Muscle of leg (tissue), 11 donors: ENCODE results near the gene NPPA. TPM values are rescaled to one million over a fixed set of nuclear protein-coding genes. Genes with fewer than 3 reads are reported as not detected.
A peak's percentile ranks its signal among the peaks of the same experiment; 100 is the strongest.

Experiments
- DNase-seq: peaks from one replicate; pipeline ENCODE4 v3.0.0; 2013
- H3K27ac ChIP-seq: one replicate; pipeline ENCODE4 v1.5.1; 2013; ENCODE audit warnings: mild to moderate bottlenecking, low read length, control low read depth
- H3K27me3 ChIP-seq: one replicate; pipeline ENCODE4 v1.6.1; 2013; ENCODE audit warnings: low read length; ENCODE audit not compliant: control insufficient read depth, insufficient read depth
- H3K36me3 ChIP-seq: one replicate; pipeline ENCODE4 v1.6.1; 2013; ENCODE audit warnings: low read length; ENCODE audit not compliant: control insufficient read depth, insufficient read depth
- H3K4me1 ChIP-seq: one replicate; pipeline ENCODE4 v1.6.1; 2013; ENCODE audit warnings: low read length; ENCODE audit not compliant: control insufficient read depth, insufficient read depth
- H3K4me3 ChIP-seq: one replicate; pipeline ENCODE4 v1.5.1; 2013; ENCODE audit warnings: low read length, control low read depth
- H3K9me3 ChIP-seq: replicated peaks from 2 replicates; pipeline ENCODE4 v1.6.1; 2013; ENCODE audit warnings: low read depth, low read length; ENCODE audit not compliant: control insufficient read depth
- WGBS: methylation state at CpG from one replicate; pipeline ENCODE4 v1.1.5; 2013; ENCODE audit warnings: missing lambda C conversion rate; ENCODE audit not compliant: insufficient coverage; 5-methylcytosine and 5-hydroxymethylcytosine counted together
- polyA plus RNA-seq, 8 donors: library from polyadenylated mRNA; unstranded; fragments of 120-200 nt; gene quantifications; one replicate each; pipeline versions ENCODE4 v1.2.1 to v1.2.3, GENCODE V29; 2013; ENCODE audit warnings: inconsistent platforms in 1 of 8, low replicate concordance in 1 of 8; ENCODE audit not compliant: insufficient read length in 8 of 8, insufficient read depth in 1 of 8
- total RNA-seq: library from RNA; stranded (reverse); fragments of 120-200 nt; gene quantifications from one replicate; pipeline ENCODE4 v1.2.4, GENCODE V29; 2013

NPPA gene
- total and polyA plus RNA-seq, 9 donors = 0.93 to 3.2 (median 2.1) TPM

DNA sequence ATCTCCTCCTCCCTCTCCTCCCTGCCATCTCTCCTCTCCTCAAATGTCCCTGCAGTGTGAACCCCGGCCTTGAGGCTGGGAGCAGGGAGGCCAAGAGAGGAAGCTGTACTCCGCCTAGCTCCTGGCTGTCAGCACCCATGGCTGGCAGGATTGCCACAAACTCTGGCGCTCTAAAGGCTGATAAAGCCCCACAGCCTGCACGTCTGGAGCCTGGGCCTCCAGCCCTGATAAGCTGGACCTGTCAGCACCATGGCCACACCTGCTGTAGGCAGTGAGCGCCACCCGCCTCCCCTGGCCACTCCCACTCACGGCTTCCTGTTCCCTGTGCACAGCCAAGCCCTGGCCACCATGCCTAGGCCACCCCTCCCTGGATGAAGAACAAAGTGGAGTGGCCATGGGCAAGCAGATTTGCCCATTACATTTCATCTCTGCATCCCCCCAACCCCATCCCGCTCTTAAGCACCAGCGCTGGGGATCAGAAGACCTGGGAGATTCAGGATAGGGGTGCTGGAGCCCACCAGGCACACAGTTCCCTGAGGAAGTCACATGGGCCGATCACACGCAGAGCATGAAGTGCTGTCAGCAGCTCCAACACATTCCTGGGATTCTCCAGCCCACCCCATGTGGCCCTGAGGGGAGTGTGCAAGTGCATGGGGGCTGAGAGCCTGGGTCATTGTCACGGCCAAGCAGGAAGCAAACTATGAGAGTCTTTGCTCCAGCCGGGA is 35.4 kb upstream of the NPPA start:
- no peak overlapping the region for H3K4me3 ChIP-seq
- peaks cover 71% of the 10 kb centered on the region for H3K4me1 ChIP-seq
- H3K27me3 ChIP-seq = no peaks in the 10 kb centered on the region
- no peak overlapping the region for H3K27ac ChIP-seq
- H3K9me3 ChIP-seq = peaks cover 2% of the 10 kb centered on the region
- DNase-seq = peak; percentile 26
- H3K36me3 ChIP-seq = no peaks in the 10 kb centered on the region
- WGBS = 28% methylated on average over 8 of the region's 13 CpGs

DNA sequence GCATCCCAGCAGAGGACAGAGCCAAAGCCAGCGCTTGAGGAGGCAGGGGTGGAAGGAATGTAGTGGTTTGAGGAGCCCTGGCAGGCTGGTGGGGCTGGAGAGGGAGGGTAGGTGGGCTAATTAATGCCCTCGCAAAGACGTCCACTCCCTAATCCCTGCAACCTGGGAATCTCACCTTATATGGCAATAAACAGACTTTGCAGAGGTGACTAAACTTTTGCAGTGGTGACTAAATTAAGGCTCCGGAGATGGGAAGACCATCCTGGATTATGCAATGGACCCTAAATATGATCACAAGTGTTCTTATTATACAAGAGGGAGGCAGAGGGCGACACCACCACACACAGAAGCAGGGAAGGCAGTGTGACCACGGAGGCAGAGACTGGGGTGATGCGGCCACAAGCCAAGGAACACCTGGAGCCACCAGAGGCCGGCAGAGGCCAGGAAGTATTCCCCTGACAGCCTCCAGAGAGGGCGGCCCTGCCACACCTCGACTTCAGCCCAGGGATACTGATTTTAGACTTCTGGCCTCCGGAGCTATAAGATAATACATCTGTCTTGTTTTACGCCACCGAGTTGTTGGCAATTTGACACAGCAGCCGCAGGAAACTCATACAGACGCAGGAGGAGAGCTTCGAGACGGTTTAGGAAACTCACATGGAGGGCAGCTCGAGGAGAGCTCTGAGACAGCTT is 34.3 kb upstream of the NPPA start:
- no peak overlapping the region for H3K4me3 ChIP-seq
- H3K36me3 ChIP-seq = no peaks in the 10 kb centered on the region
- no peaks in the 10 kb centered on the region for H3K27me3 ChIP-seq
- H3K9me3 ChIP-seq = peaks cover 2% of the 10 kb centered on the region
- DNase-seq = no peak
- WGBS = 72% methylated on average over 10 of the region's 18 CpGs
- peak overlapping the region; percentile 56 for H3K27ac ChIP-seq
- peaks cover 66% of the 10 kb centered on the region for H3K4me1 ChIP-seq

DNA sequence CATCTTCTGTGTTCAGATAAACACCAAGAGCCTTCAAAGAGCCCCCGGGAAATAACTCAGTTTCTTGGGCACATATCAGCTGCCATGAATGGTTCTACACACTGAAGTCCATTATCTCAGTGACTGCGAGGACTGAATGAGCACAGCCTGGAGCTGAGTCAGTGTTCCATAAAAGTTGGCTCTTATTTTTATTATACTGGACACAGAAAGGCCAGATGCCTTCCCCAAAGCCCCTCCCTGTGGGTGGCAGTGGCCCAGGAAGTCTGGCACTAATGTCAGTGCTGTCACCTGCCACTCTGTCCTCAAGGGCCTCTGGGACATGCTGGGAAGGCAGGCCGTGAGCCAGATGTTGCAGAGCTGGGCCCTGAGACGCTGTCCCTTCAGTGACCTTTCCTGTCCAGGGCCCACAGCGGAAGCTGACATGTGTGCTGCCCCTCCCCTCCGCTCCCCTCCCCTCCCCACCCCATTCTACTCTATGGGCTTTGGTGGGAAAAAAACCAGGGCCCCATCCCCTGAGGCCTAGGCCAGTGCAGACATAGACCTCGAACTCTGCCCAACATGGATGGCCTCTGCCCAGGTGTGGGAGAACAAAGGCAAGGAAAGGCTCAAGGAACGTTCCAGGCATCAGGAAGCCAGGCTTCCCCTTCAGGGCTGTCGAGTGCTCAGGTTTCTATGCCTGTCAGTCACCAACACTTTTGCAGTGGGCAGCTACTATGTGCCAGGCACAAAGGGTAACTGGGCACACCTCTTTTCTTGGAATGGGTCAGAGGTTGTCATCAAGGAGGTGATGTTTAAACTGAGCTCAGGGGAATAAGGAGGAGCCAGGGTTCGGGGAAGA is 33.5 kb upstream of the NPPA start:
- H3K4me3 ChIP-seq = no peak overlapping the region
- H3K4me1 ChIP-seq = peaks cover 58% of the 10 kb centered on the region
- H3K9me3 ChIP-seq = peaks cover 2% of the 10 kb centered on the region
- no peaks in the 10 kb centered on the region for H3K36me3 ChIP-seq
- 20% methylated on average over 6 of the region's 10 CpGs for WGBS
- H3K27ac ChIP-seq = peak overlapping the region; percentile 56
- no peaks in the 10 kb centered on the region for H3K27me3 ChIP-seq
- peak; percentile 91 for DNase-seq

DNA sequence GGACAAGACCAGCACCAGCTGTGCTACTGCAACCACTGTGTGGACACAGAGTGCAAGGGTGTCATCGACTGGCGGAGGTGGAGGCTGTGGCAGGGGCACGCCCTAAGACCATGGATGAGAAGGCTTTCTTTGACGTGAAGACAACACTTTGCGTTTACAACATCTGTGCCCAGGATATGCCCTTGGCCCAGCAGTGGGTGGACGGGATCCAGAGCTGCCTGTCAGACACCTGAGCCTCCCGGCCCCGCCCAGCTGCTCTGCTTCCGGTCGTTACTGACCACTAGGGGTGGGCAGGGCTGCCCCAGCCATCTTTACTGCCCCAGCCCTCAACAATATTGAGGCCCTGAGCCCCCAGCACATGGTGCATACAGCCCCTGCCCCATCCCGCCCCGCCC is 32.6 kb upstream of the NPPA start:
- WGBS = 53% methylated on average over 9 of the region's 12 CpGs
- Histone ChIP-seq H3K4me1 (peaks cover 51% of the 10 kb centered on the region), H3K9me3 (peaks cover 2% of the 10 kb centered on the region), H3K27me3 (no peaks in the 10 kb centered on the region), H3K27ac (peak overlapping the region; percentile 56), H3K36me3 (no peaks in the 10 kb centered on the region), H3K4me3 (no peak overlapping the region)
- DNase-seq = no peak

DNA sequence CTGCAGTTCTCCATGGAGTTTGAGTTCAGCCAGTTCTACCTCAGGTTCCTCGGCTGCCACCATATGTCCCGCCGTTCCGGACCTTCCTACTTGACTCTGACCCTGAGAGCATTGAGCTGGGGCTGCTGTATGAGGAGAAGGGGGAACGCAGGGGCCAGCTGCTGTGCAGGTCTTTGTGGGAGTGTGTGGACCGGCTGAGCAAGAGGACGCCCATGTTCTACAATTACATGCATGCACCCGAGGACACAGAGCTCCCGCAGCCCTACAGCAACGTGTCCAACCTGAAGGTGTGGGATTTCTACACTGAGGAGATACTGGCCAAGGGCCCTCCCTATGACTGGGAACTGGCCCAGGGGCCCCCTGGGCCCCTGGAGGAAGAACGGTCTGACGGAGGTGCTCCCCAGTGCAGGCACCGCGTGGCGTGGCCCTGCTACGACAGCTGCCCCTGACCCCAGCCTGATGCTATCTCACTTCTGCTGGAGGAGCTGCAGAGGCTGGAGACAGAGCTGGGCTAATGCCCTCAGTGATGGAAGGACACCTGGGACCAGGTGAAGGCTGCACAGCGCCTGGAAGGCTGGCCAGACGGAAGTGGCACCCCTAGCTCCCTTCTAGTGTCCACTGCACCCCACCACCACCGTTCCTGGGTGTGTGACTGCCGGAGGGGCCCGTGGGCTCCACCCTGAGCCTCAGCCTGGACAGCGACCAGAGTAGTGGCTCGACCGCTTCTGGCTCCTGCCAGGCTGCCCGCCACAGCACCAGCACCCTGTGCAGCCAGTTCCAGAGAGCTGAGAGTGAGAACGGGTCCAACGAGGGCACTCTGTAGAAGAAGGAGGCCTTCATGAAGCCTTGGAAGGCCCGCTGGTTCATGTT is 32.0 kb upstream of the NPPA start:
- Histone ChIP-seq H3K4me3 (no peak overlapping the region), H3K36me3 (no peaks in the 10 kb centered on the region), H3K4me1 (peaks cover 51% of the 10 kb centered on the region), H3K9me3 (peaks cover 2% of the 10 kb centered on the region), H3K27me3 (no peaks in the 10 kb centered on the region), H3K27ac (no peak overlapping the region)
- DNase-seq = no peak
- WGBS = 74% methylated on average over 20 of the region's 28 CpGs

DNA sequence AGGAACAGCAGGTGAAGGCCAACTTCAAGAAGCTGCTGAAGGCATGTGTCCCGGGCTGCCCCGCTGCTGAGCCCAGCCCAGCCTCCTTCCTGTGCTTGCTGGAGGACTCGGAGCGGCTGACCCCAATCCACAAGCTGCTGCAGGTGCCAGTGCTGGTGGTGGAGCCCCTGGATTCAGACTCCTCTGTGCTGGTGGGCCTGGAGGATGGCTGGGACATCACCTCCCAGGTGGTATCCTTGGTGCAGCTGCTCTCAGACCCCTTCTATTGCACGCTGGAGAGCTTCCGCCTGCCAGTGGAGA is 31.3 kb upstream of the NPPA start:
- no peak overlapping the region for H3K4me3 ChIP-seq
- 89% methylated on average over 5 of the region's 6 CpGs for WGBS
- H3K27ac ChIP-seq = no peak overlapping the region
- no peak for DNase-seq
- no peaks in the 10 kb centered on the region for H3K36me3 ChIP-seq
- H3K9me3 ChIP-seq = peaks cover 2% of the 10 kb centered on the region
- H3K4me1 ChIP-seq = peaks cover 51% of the 10 kb centered on the region
- H3K27me3 ChIP-seq = peaks cover 2% of the 10 kb centered on the region

DNA sequence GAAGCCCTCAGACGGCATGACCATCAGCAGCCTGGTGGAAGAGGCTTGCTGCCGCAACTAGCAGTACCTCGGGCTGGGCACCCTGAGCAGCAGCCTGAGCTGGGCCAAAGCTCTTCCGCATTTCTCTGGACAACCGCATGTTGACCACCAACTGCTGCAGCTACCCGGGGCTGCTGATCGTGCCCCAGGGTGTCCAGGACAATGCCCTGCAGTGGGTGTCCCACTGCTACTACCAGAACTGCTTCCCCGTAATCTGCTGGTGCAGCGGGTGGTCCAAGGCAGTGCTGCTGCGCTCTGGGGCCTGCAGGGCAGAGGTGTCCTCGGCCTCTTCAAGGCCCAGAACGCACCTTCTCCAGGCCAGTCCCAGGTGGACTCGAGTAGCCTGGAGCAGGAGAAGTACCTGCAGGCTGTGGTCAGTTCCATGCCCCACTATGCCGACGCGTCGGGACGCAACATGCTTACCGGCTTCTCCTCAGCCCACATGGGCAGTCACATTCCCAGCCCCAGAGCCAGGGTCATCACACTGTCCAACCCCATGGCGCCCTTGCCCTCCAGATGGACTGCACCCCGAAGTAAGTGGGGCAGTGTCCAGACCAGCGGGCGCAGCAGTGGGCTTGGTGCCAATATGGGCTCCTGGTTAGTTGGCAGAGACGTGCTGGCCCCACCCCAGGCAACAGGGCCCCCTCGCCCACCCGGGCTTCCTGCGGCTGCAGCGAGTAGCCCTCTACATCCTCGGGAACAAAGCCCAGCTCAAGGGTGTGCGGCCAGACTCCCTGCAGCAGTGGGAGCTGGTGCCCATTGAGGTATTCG is 30.7 kb upstream of the NPPA start:
- H3K27me3 ChIP-seq = peaks cover 2% of the 10 kb centered on the region
- WGBS = 87% methylated on average over 31 of the region's 31 CpGs
- no peaks in the 10 kb centered on the region for H3K36me3 ChIP-seq
- peaks cover 2% of the 10 kb centered on the region for H3K9me3 ChIP-seq
- DNase-seq = no peak
- no peak overlapping the region for H3K4me3 ChIP-seq
- H3K27ac ChIP-seq = no peak overlapping the region
- H3K4me1 ChIP-seq = peaks cover 46% of the 10 kb centered on the region

DNA sequence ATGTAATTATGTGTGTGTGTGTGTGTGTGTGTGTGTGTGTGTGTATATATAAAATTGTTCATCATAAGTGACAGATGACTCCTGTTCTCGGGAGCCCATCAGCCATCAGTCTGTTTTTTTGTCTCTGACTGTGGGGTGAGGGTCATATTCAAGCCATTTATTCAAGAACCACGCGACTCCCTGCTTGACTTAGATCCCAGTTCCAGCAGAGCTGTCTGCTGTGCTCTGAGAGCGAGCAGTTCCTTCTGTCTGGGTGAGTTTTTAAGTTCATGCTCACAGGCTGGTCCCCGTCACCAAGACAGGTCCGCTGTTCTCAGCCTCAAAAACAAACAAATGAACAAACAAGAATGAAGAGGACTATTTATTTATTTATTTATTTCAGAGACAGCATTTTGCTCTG is 29.5 kb upstream of the NPPA start:
- no peak for DNase-seq
- Histone ChIP-seq H3K36me3 (no peaks in the 10 kb centered on the region), H3K4me1 (peaks cover 35% of the 10 kb centered on the region), H3K4me3 (no peak overlapping the region), H3K27ac (no peak overlapping the region), H3K9me3 (peaks cover under 1% of the 10 kb centered on the region), H3K27me3 (peaks cover 2% of the 10 kb centered on the region)
- WGBS = 80% methylated on average over 1 of the region's 6 CpGs

DNA sequence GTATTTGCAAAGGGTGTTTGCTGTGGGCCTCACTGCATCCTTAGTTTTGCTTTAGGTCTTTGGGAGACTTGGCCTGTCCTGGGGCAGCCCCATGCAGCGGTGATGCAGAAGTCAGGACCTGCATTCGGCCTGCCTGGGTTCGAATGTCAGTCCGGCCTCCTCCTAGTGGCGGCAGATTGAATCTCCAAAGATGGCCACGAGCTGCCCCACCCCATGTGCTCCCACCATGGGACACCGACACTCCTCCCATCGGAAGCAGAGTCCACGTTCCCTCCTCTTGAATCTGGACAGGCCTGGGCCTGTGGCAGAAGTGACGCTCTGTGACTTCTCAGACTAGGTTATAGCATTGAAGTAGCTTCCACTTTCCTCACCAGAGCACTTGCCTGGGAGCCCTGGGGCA is 27.5 kb upstream of the NPPA start:
- H3K4me1 ChIP-seq = peaks cover 16% of the 10 kb centered on the region

More for the DNA sequence above, 27.5 kb upstream of the NPPA start:
- Histone ChIP-seq H3K36me3 (no peaks in the 10 kb centered on the region), H3K27me3 (peaks cover 2% of the 10 kb centered on the region), H3K9me3 (no peaks in the 10 kb centered on the region), H3K27ac (peak overlapping the region; percentile 35), H3K4me3 (no peak overlapping the region)
- DNase-seq = no peak
- 74% methylated on average over 10 of the region's 10 CpGs for WGBS
